ENCODE results near the gene CCDC60.

DNA sequence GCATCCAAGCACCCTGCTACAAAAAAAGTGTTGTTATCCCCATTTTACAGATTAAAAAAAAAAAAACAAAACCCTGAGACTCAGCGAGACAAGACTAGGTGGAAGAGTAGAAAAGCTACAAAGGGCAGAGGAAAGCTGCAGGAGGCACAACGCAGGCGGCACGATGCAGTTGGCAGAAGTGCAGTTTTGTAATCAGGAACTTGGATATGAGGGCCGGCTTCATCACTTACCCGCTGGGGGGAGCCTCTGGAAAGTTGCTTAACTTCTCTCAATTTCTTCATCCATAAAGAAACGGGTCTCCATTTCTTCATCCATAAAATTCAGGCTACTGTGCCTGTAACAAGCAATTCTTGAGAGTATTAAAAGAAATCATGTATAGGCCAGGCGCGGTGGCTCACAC lies 33.1 kb upstream of the CCDC60 start:
- TF ChIP-seq ERF (CRISPR knock-in tag; IDR thresholded peaks at IDR 0.05) (no peak), POLR2A (IDR thresholded peaks at IDR 0.05; ENCODE audit: insufficient read depth in 1 of 2, low read depth in 2 of 2, low read length in 2 of 2) (no peak), ZNF775 (CRISPR knock-in tag; IDR thresholded peaks at IDR 0.05; ENCODE audit: borderline replicate concordance) (no peak), NR2C2 (CRISPR knock-in tag; IDR thresholded peaks at IDR 0.05; ENCODE audit: borderline replicate concordance) (no peak), ZFP82 (CRISPR knock-in tag; IDR thresholded peaks at IDR 0.05; ENCODE audit: borderline replicate concordance) (no peak), ZSCAN20 (CRISPR knock-in tag; IDR thresholded peaks at IDR 0.05; ENCODE audit: borderline replicate concordance) (no peak), EZH2 (conservative IDR thresholded peaks at IDR 0.05; ENCODE audit: low read depth, low read length) (no peak), AHR (CRISPR knock-in tag; IDR thresholded peaks at IDR 0.05) (no peak)
- TF ChIP-seq, protein P1, sequence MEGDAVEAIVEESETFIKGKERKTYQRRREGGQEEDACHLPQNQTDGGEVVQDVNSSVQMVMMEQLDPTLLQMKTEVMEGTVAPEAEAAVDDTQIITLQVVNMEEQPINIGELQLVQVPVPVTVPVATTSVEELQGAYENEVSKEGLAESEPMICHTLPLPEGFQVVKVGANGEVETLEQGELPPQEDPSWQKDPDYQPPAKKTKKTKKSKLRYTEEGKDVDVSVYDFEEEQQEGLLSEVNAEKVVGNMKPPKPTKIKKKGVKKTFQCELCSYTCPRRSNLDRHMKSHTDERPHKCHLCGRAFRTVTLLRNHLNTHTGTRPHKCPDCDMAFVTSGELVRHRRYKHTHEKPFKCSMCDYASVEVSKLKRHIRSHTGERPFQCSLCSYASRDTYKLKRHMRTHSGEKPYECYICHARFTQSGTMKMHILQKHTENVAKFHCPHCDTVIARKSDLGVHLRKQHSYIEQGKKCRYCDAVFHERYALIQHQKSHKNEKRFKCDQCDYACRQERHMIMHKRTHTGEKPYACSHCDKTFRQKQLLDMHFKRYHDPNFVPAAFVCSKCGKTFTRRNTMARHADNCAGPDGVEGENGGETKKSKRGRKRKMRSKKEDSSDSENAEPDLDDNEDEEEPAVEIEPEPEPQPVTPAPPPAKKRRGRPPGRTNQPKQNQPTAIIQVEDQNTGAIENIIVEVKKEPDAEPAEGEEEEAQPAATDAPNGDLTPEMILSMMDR (CRISPR knock-in tag; IDR thresholded peaks at IDR 0.05), result no peak
- TF ChIP-seq, protein P2, sequence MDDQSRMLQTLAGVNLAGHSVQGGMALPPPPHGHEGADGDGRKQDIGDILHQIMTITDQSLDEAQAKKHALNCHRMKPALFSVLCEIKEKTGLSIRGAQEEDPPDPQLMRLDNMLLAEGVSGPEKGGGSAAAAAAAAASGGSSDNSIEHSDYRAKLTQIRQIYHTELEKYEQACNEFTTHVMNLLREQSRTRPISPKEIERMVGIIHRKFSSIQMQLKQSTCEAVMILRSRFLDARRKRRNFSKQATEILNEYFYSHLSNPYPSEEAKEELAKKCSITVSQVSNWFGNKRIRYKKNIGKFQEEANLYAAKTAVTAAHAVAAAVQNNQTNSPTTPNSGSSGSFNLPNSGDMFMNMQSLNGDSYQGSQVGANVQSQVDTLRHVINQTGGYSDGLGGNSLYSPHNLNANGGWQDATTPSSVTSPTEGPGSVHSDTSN (CRISPR knock-in tag; IDR thresholded peaks at IDR 0.05; ENCODE audit: borderline replicate concordance), result no peak
